HS-5 (cell line): Measurements from ENCODE around the gene PFKFB1.

Experiments used
- DNase-seq: peaks from one replicate; pipeline ENCODE4 v3.0.0-alpha.2; 2012; ENCODE audit warnings: low read depth

The PFKFB1 gene

DNA sequence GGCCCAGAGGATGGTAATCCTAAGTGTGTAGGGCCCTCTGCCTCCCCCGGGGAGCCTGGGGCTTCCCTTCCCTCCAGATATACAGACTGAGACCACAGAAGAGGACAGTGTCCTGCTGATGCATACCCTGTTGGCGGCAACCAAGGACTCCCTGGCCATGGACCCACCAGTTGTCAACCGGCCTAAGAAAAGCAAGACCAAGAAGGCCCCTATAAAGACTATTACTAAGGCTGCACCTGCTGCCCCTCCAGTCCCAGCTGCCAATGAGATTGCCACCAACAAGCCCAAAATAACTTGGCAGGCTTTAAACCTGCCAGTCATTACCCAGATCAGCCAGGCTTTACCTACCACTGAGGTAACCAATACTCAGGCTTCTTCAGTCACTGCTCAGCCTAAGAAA, 71.4 kb downstream of the PFKFB1 start:
- no peak for DNase-seq

DNA sequence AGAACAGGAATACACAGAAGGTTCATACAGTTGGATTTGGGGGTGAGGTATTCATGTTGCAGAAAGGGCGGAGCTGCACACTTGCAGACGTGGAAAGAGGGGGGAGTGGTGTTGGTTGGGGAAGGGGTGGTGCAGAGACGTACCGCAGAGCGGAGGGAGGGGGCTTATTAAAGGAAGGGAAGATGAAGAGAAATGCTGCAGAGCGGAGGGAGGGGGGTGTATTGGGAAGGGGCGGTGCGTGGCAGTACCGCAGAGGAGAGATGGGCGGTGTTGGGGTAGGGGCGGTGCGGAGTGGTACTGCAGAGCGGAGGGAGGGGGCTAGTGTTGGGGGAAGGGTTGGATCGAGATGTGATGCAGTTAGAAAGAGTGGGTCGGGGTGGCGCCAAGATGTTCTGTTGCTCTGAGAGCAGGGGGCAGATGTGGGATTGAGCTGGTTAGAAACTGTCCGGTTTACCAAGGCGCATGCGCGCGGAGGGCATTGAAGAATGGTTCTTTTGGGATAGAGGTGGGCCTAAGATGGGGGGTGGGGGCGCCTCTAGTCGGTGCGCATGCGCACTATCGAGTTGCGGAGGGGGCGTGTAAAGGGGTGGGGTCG, 72.5 kb downstream of the PFKFB1 start:
- DNase-seq = no peak

DNA sequence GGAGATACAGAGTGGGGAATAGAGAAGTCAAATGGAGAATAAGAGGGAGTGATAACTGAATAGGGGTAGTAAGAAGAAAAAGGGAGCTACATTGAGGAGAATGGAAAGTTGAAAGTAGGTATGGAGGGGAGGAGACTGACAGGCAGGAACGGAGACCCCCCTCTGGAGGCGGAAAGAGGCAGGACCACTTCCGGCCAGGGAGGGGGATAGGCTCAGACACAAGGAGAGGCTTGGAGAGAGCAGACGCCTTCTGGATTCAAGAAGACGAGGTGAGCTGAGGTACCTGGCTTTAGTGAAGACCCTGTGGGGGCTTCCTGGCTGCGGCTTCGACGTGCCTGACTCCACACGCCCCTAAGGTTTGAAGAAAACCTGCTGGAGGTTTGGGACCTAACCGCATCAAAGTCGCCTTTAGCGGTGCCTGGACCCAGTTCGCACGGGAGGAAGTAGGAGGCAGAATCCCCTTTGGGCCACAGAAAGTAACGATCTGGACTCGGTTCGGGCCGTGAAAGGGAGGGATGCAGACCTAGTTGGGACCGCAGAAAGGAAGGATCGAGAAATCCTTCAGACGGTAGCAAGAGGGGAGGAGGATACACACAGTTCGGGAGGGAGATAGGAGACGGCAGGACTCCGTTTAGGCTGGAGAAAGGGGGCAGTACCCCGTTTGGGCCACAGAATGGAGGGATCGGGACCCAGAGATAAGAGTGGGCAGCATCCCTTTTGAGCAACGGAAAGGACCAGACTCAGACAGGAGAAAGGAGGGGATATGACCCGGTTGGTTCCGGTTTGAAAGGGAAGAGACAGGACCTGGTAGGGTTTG, 73.2 kb downstream of the PFKFB1 start, which contains the start of gene TRO:
Gene TRO, plus strand, starts transcription at position 215 of the 817 bp plus-strand sequence. CDS start 1,423 bp downstream, outside the sequence.
- no peak for DNase-seq

DNA sequence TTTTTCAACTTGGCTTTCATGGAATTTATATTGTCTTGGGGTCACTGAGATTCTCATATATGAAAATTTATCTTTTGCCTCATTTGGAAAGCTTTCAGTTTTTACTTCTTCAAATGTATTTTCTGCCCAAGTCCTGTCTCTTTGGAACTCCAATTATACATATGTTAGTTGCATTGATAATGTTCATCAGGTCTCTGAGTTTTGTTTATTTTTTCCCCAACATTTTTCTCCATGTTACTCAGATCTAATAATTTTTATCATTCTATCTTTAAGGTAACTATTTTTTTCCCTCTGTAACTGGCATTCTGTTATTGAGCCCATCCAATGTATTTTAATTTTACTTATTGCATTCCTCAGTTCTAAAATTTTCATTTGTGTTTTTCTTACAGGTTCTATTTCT, 84.0 kb downstream of the PFKFB1 start:
- DNase-seq = no peak

DNA sequence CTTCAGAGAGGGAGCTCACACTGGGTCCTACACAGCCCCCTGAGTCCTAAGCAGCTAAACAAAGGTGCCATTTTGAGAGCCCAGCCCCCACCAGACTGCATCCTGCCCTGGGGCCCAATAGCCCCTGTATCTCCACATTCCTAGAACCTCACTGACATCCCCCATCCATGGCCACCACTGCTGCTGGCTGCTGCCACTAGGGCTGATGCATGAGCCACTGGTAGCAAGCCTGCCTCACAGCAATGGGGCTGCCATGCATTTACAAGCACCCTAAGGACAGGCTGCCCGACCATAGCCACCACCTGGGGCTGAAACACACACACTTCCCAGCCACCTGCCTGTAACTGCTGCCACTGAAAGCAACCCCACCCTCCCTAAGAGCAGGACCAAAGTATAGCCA, 99.8 kb downstream of the PFKFB1 start:
- no peak for DNase-seq

DNA sequence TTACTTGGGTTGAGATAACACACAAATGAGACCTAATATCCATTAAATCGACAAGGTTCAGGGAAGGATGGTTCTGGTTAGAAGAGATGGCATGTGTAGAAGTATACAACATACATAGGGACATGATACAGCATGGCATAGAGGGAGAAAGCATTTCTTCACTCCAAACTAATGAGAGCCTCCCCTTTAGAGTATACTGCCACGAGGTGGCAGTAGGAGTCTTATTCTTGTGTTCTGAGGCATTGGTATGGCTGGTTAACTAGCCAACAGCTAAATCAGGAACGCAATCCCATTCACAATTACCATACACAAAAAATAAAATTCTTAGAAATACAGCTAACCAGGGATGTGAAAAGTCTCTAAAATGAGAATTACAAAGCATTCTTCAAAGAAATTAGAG, 102.4 kb downstream of the PFKFB1 start:
- no peak for DNase-seq

DNA sequence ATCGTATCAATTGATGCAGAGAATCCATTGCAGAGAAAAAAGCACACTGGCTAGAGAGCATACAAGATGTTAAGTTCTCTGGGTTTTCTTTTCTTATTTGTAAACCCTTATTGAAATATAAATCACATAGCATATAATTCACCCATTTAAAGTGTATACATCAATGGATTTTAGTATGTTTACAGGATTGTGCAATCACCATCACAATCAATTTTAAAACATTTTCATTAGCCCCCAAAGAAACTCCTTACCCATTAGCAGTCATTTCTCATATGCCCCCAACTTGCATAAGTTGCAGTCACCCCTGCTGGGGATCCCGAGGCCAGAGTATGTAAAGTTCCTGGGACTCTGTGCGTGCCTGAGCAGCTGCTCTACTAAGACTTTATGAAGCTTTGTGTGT, 108.2 kb downstream of the PFKFB1 start:
- DNase-seq = no peak
